Right atrium auricular region (tissue), 2 donors: ENCODE measurements around the gene COL9A3. TPM values are rescaled to one million over a fixed set of nuclear protein-coding genes. Genes with fewer than 3 reads are reported as not detected.

Source experiments
- DNase-seq: peaks from one replicate; pipeline ENCODE4 v3.0.0-alpha.2; 2019; ENCODE audit warnings: low spot score
- H3K27ac ChIP-seq, 2 donors: fragments of 200-600 bp; sonication (generic); 1 replicate in 1 of 2; 2 replicates in 1 of 2; pipeline ENCODE4 v1.5.1; 2016 to 2019
- H3K27me3 ChIP-seq, 2 donors: fragments of 200-600 bp; sonication (generic); one replicate each; pipeline versions ENCODE4 v1.5.1 to v1.6.0; 2017 to 2019
- H3K36me3 ChIP-seq: fragments of 200-600 bp; sonication (generic); one replicate; pipeline ENCODE4 v1.5.1; 2016
- H3K4me1 ChIP-seq, 2 donors: fragments of 200-600 bp; sonication (generic); one replicate each; pipeline versions ENCODE4 v1.5.1 to v1.6.0; 2017 to 2019
- H3K4me3 ChIP-seq, 2 donors: fragments of 200-600 bp; sonication (generic); 1 replicate in 1 of 2; 2 replicates in 1 of 2; pipeline ENCODE4 v1.5.1; 2017 to 2019; ENCODE audit warnings: mild to moderate bottlenecking in 1 of 2, moderate library complexity in 1 of 2
- H3K9me3 ChIP-seq, 2 donors: fragments of 200-600 bp; sonication (generic); one replicate each; pipeline ENCODE4 v1.5.1; 2019
- CTCF ChIP-seq, 2 donors: fragments of 200-600 bp; sonication (generic); IDR thresholded peaks; one replicate each; pipeline ENCODE4 v1.5.1; 2019; ENCODE audit warnings: antibody characterized with exemption in 2 of 2
- total RNA-seq, 2 donors: library from RNA; depleted of rRNA; stranded (reverse); fragments of >200 nt; gene quantifications; one replicate each; pipeline ENCODE4 v1.1.0, GENCODE V29; 2016

The COL9A3 gene
- total RNA-seq, 2 donors from 2014 or later: 4.2 to 5.7 TPM

DNA sequence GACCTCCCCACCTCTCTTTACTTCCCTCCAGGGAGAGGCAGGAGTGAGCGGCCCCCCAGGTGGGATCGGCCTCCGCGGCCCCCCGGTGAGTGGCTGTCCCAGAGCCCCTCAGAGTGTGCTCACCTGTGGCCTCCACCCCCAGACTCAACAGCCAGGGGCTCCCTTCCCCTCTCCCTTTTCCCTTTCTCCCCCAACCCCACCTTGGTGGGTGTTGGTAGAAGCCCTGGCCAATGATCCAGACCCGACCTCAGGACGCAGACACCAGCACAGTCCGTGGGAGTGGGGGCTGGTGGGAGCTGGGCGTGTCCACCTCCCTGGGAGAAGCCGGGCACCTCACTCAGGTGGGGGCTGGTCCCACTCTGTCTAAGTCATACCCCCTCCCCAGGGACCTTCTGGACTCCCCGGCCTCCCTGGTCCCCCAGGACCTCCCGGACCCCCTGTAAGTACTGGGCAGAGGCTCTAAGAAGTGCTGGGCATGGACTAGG is 4.9 kb downstream of the COL9A3 start:
- no peaks in the 10 kb centered on the region for H3K27me3 ChIP-seq

GRCh38 chr20:62822239-62822787 is 5.5 kb downstream of the COL9A3 start:
- Histone ChIP-seq H3K27me3 (no peaks in the 10 kb centered on the region), H3K36me3 (no peaks in the 10 kb centered on the region), H3K4me3 (no peak overlapping the region), H3K27ac (no peak overlapping the region), H3K9me3 (no peaks in the 10 kb centered on the region), H3K4me1 (peaks cover 0 to 46% of the 10 kb centered on the region in 2 donors)
- no peak for DNase-seq
- no peak for TF ChIP-seq CTCF (IDR thresholded peaks at IDR 0.05)

More for the DNA sequence above, 4.9 kb downstream of the COL9A3 start:
- no peak overlapping the region for H3K4me3 ChIP-seq
- TF ChIP-seq CTCF (IDR thresholded peaks at IDR 0.05): no peak
- no peak for DNase-seq
- H3K4me1 ChIP-seq: peaks cover 0 to 52% of the 10 kb centered on the region in 2 donors
- H3K36me3 ChIP-seq: no peaks in the 10 kb centered on the region
- no peaks in the 10 kb centered on the region for H3K9me3 ChIP-seq
- H3K27ac ChIP-seq: no peak overlapping the region

DNA sequence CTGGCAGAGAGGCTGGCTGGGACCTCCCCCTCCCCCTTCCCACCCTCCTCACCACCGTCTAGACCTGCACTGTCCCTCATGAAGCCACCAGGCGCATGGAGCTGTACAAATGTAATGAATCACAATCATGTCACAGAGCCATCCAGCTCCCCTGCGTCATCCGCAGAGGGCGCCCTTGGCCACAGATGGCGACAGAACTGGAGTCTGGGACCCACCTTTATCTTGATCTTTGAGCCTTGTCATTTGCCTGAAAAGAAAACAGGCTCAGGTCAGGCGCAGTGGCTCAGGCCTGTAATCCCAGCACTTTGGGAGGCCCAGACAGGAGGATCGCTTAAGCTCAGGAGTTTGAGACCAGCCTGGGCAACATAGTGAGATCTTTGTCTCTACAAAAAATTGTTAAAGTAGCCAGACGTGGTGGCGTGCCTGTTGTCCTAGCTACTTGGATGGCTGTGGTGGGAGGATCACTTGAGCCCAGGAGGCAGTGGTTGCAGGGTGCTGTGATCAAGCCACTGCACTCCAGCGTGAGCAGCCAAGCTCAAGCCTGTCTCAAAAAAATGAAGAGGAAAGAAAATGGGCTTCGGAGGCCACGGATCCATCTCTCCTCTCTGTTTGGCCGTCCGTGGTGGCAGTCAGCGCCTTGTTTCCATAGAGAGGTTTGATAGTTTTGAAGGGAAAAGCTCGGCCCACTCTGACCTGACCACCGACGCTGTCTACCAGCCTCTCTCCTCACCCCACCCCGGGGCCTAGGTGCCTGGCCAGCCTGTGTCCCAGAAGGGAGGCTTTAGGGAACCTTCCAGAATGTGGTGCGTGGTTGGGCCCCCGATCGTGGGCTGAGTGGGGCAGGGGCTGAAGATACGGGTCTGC is 6.2 kb downstream of the COL9A3 start:
- Histone ChIP-seq H3K9me3 (no peaks in the 10 kb centered on the region), H3K27me3 (no peaks in the 10 kb centered on the region), H3K36me3 (no peaks in the 10 kb centered on the region), H3K4me3 (no peak overlapping the region), H3K27ac (no peak overlapping the region), H3K4me1 (peaks cover 0 to 39% of the 10 kb centered on the region in 2 donors)
- no peak for TF ChIP-seq CTCF (IDR thresholded peaks at IDR 0.05)
- no peak for DNase-seq

GRCh38 chr20:62823688-62824475 is 7.0 kb downstream of the COL9A3 start:
- Histone ChIP-seq H3K36me3 (no peaks in the 10 kb centered on the region), H3K9me3 (no peaks in the 10 kb centered on the region), H3K27me3 (no peaks in the 10 kb centered on the region), H3K4me3 (peak overlapping the region in 1 of 2 donors; percentile 54), H3K4me1 (peaks cover 0 to 31% of the 10 kb centered on the region in 2 donors), H3K27ac (peak overlapping the region; percentile 77 to 85)
- DNase-seq: no peak
- TF ChIP-seq CTCF (IDR thresholded peaks at IDR 0.05): no peak

- Histone ChIP-seq H3K36me3 (no peaks in the 10 kb centered on the region), H3K27me3 (no peaks in the 10 kb centered on the region), H3K27ac (peak overlapping the region; percentile 77 to 85), H3K4me1 (peaks cover 0 to 22% of the 10 kb centered on the region in 2 donors), H3K9me3 (no peaks in the 10 kb centered on the region), H3K4me3 (peak overlapping the region; percentile 33 to 54)
- no peak for DNase-seq
- no peak for TF ChIP-seq CTCF (IDR thresholded peaks at IDR 0.05)
Measured at GRCh38 chr20:62824476-62825332, 7.9 kb downstream of the COL9A3 start.
